Lower leg skin (tissue), 4 donors: ENCODE measurements around the gene ATP6V0A1. TPM values are rescaled to one million over a fixed set of nuclear protein-coding genes. Genes with fewer than 3 reads are reported as not detected.
A peak's percentile ranks its signal among the peaks of the same experiment; 100 is the strongest.

Experiments
- DNase-seq, 2 donors: peaks; one replicate each; pipeline ENCODE4 v3.0.0-alpha.2; 2019; ENCODE audit warnings: low spot score in 2 of 2
- H3K4me3 ChIP-seq: fragments of 200-600 bp; sonication (generic); 2 replicates; pipeline ENCODE4 v1.5.1; 2017; ENCODE audit warnings: mild to moderate bottlenecking, low read depth; ENCODE audit not compliant: poor library complexity, severe bottlenecking
- CTCF ChIP-seq, 3 donors: fragments of 450-650 bp; IDR thresholded peaks; one replicate each; pipeline ENCODE4 v1.5.1; 2016; ENCODE audit warnings: antibody characterized with exemption in 3 of 3, mild to moderate bottlenecking in 3 of 3, moderate library complexity in 2 of 3
- POLR2A ChIP-seq, 2 donors: fragments of 450-650 bp; IDR thresholded peaks; one replicate each; pipeline ENCODE4 v1.6.1; 2016 to 2017; ENCODE audit warnings: antibody characterized with exemption in 2 of 2, mild to moderate bottlenecking in 1 of 2, moderate library complexity in 1 of 2
- WGBS, 2 donors: methylation state at CpG; one replicate each; pipeline ENCODE4 v1.1.5; 2018; 5-methylcytosine and 5-hydroxymethylcytosine counted together
- intact Hi-C: fragments of 100-400 bp; cut with DNase I; formaldehyde crosslinking; loops from one replicate; pipeline ENCODE4 v1.15.0; 2023; ENCODE audit warnings: low total_unique reads
- total RNA-seq, 4 donors: library from RNA; depleted of rRNA; stranded (reverse); fragments of >200 nt; gene quantifications; one replicate each; pipeline ENCODE4 v1.1.0, GENCODE V29; 2016

ATP6V0A1 gene
- total RNA-seq, 4 donors from 2014 or later: 87.6 to 95.3 (median 91.3) TPM

- WGBS, 2 donors: 92% methylated on average over 15 to 16 of the region's 16 CpGs
- no peak for DNase-seq
- intact Hi-C loops: no loop called here
- no peak for TF ChIP-seq CTCF (IDR thresholded peaks at IDR 0.05)
- no peak for TF ChIP-seq POLR2A (IDR thresholded peaks at IDR 0.05)
- H3K4me3 ChIP-seq: no peak overlapping the region
These were observed 107.0 kb downstream of the ATP6V0A1 start for GRCh38 chr17:42565523-42566214.

DNA sequence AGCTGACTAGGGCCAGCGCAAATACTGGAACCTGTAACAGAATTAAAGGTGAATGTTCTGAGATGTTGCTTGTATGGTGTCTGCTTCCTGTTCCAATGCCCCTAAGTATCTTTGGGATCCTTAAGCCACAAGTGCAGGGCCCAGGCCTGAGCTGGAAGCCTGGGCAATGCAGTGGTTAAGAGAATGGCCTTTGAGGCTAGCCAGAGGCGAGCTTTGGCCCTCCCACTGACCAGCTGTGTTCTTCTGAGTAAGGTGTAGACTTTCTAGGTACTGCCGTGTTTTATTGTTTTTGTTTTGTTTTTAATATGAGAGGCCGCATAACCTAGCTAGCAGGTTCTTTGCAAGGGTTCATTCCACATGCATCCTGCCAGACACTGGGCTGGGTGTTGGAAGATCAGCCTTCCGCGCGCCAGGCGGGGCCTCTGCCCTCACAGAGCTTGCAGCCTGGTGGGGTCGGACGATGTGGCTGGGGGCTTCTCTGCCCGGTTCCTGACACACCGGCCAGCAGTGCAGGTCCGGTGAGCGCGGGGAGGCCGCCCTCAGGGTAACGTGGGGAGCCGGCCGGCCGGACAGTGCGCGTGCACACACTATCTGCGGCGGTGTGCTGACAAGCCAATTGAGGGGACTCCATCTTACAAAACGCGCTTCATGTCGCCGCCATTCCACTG lies 107.7 kb downstream of the ATP6V0A1 start:
- no peak overlapping the region for H3K4me3 ChIP-seq
- intact Hi-C loops: no loop called here
- WGBS, 2 donors: 32 to 36% methylated on average over 18 to 21 of the region's 28 CpGs
- no peak for DNase-seq
- TF ChIP-seq CTCF (IDR thresholded peaks at IDR 0.05) (no peak), POLR2A (IDR thresholded peaks at IDR 0.05) (no peak)

GRCh38 chr17:42566883-42567573 lies 108.3 kb downstream of the ATP6V0A1 start, which contains the start of gene MLX:
Gene MLX (plus strand): TSS chr17:42567100. CDS start chr17:42567125, 25 bp downstream.
- peak within 1 kb of the TSS; percentile 88 for H3K4me3 ChIP-seq
- intact Hi-C loops: no loop called here
- 0% methylated on average over 30 to 39 of the region's 72 CpGs for WGBS, 2 donors
- no peak for TF ChIP-seq CTCF (IDR thresholded peaks at IDR 0.05)
- TF ChIP-seq POLR2A (IDR thresholded peaks at IDR 0.05): no peak
- DNase-seq: peak; percentile 92 to 99

DNA sequence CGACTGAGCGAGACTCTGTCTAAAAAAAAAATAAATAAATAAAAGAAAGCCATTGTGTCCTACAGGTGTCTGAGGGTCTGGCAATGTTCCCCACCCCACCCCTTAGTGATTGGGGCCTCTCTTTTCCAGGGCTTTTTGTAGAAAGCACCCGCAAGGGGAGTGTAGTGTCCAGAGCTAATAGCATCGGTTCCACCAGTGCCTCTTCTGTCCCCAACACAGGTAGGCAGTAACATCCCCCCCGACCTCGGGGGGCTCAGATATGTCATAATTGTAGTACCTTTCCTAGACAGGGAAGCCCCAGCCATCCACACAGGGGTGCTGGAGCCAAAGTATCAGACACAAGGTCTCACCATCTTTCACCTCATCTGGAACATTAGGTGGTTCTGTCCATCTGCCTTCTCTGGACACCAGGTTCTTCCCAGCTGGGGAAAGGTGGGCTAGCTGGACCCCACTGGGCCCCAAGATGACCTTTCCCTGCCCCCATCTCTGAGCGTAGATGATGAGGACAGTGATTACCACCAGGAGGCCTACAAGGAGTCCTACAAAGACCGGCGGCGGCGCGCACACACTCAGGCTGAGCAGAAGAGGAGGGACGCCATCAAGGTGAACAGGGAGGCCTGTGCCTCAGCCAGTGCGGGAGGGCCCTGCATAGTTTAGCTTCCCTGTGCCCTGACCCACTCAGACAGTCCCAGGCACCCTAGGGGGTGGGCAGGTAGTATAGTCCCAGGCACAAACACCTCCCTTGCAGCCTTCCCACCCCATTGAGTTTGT lies 109.8 kb downstream of the ATP6V0A1 start:
- H3K4me3 ChIP-seq: no peak overlapping the region
- 87 to 88% methylated on average over 14 of the region's 14 CpGs for WGBS, 2 donors
- TF ChIP-seq CTCF (IDR thresholded peaks at IDR 0.05) (no peak), POLR2A (IDR thresholded peaks at IDR 0.05) (no peak)
- intact Hi-C loops: no loop called here
- DNase-seq: no peak

- no peak for DNase-seq
- 77 to 85% methylated on average over 12 of the region's 12 CpGs for WGBS, 2 donors
- intact Hi-C loops: loop anchor here (10.0 kb wide), 1 partner anchor 113 kb away; the partner anchor contains the start of genes CCR10 and CNTNAP1
These were observed 113.0 kb downstream of the ATP6V0A1 start for GRCh38 chr17:42571435-42572225.

More at GRCh38 chr17:42571435-42572225, 113.0 kb downstream of the ATP6V0A1 start:
- no peak overlapping the region for H3K4me3 ChIP-seq
- TF ChIP-seq POLR2A (IDR thresholded peaks at IDR 0.05) (no peak), CTCF (IDR thresholded peaks at IDR 0.05) (no peak)
